Left cardiac atrium (tissue), 4 donors: ENCODE measurements around the gene QRICH1. TPM values are rescaled to one million over a fixed set of nuclear protein-coding genes. Genes with fewer than 3 reads are reported as not detected.
A peak's percentile ranks its signal among the peaks of the same experiment; 100 is the strongest.

Experiments used
- ATAC-seq, 2 donors: fragments of 200-7000 bp; cut with Tn5 transposase; one replicate each; pipeline ENCODE4 v1.9.1; 2020; ENCODE audit warnings: mild to moderate bottlenecking in 2 of 2, moderate library complexity in 2 of 2
- DNase-seq: peaks from one replicate; pipeline ENCODE4 v3.0.0-alpha.2; 2020
- intact Hi-C, 2 donors: fragments of 100-400 bp; cut with DNase I; formaldehyde crosslinking; loops; one replicate each; pipeline versions ENCODE4 v1.14.1 to v1.15.1; 2022 to 2023
- long read RNA-seq: library from polyadenylated mRNA; unstranded; transcript quantifications from one replicate; pipeline ENCODE4 v2.0.0, GENCODE V29; 2021
- total RNA-seq, 2 donors: library from RNA; stranded (reverse); fragmentation: NEBNext Ultra II Directional; extraction: Animal tissue kit (Norgen Biotek cat#: 25700); gene quantifications; one replicate each; pipeline ENCODE4 v1.2.1, GENCODE V29; 2021
- donor health status: DM: no; HTN: yes; CAD: no.
- donor health status: DM: no; HTN: yes; CAD: no; lungs with severe emphysema.
- donor health status: DM: yes; HTN: yes; CAD: no.
- donor health status: Dilated cardiomyopathy.

QRICH1 gene
- total RNA-seq: 10 to 100 TPM; 50.4 to 59.9 TPM
- long read RNA-seq, transcript QRICH1-202 (10 exons, 3,549 nt): major isoform, 7 of 25 reads
- long read RNA-seq, partial matches to known transcripts: 13 of 25 reads
- long read RNA-seq, other reads (novel, unspliced or antisense): 2 of 25 reads

- intact Hi-C loops: loop anchor here in 1 of 2 donors (1.0 kb wide), 1 partner anchor 39 kb away; the partner anchor contains the start of gene LAMB2
These were observed at the start of gene QRICH1 for GRCh38 chr3:49093853-49094767. Gene QRICH1, minus strand, starts transcription at chr3:49094071. Its CDS starts 17,054 bp downstream, at chr3:49077017.

GRCh38 chr3:49140080-49140479 is 46.2 kb upstream of the QRICH1 start:
- no peak for DNase-seq

More at GRCh38 chr3:49093853-49094767, at the start of gene QRICH1:
- peak; percentile 92 to 93 for ATAC-seq
- peak; percentile 97 for DNase-seq

GRCh38 chr3:49135499-49135898 is 41.6 kb upstream of the QRICH1 start:
- intact Hi-C loops: no loop called here
- no peak for DNase-seq
- ATAC-seq: no peak

More at GRCh38 chr3:49140080-49140479, 46.2 kb upstream of the QRICH1 start:
- ATAC-seq: no peak
- intact Hi-C loops: no loop called here

- intact Hi-C loops: no loop called here
- DNase-seq: no peak
- no peak for ATAC-seq
These were observed 40.8 kb upstream of the QRICH1 start for GRCh38 chr3:49134471-49135265.

GRCh38 chr3:49133226-49133951 is 39.5 kb upstream of the QRICH1 start:
- DNase-seq: peak; percentile 89
- peak; percentile 87 to 89 for ATAC-seq
- intact Hi-C loops: loop anchor here in 1 of 2 donors (1.0 kb wide), 1 partner anchor 39 kb away; the partner anchor contains the start of gene QRICH1

GRCh38 chr3:49132437-49133225 is 38.8 kb upstream of the QRICH1 start, which contains the start of gene LAMB2:
Gene LAMB2, minus strand, starts transcription at chr3:49133050. Its CDS starts 183 bp downstream, at chr3:49132867.
- intact Hi-C loops: loop anchor here in 1 of 2 donors (1.0 kb wide), 1 partner anchor 38 kb away; the partner anchor contains the start of gene QRICH1
- peak; percentile 84 to 88 for ATAC-seq
- peak; percentile 81 for DNase-seq

- DNase-seq (no peak), ATAC-seq (no peak)
- intact Hi-C loops: no loop called here
These were observed 38.2 kb upstream of the QRICH1 start for GRCh38 chr3:49132073-49132436.

GRCh38 chr3:49131576-49131975 is 37.7 kb upstream of the QRICH1 start:
- intact Hi-C loops: no loop called here
- no peak for DNase-seq
- ATAC-seq: no peak

- DNase-seq (no peak), ATAC-seq (no peak)
- intact Hi-C loops: no loop called here
These were observed 37.2 kb upstream of the QRICH1 start for GRCh38 chr3:49131040-49131439.

GRCh38 chr3:49124991-49125670 is 31.3 kb upstream of the QRICH1 start:
- DNase-seq (no peak), ATAC-seq (no peak)
- intact Hi-C loops: no loop called here

- ATAC-seq (no peak), DNase-seq (no peak)
- intact Hi-C loops: no loop called here
These were observed 30.3 kb upstream of the QRICH1 start for GRCh38 chr3:49124203-49124602.

GRCh38 chr3:49123687-49124086 is 29.8 kb upstream of the QRICH1 start:
- ATAC-seq (no peak), DNase-seq (no peak)
- intact Hi-C loops: no loop called here

GRCh38 chr3:49122886-49123545 is 29.1 kb upstream of the QRICH1 start:
- intact Hi-C loops: no loop called here
- DNase-seq: no peak

GRCh38 chr3:49122451-49122850 is 28.6 kb upstream of the QRICH1 start:
- intact Hi-C loops: no loop called here
- no peak for ATAC-seq

More at GRCh38 chr3:49122886-49123545, 29.1 kb upstream of the QRICH1 start:
- no peak for ATAC-seq

GRCh38 chr3:49122022-49122421 is 28.2 kb upstream of the QRICH1 start:
- ATAC-seq (no peak), DNase-seq (no peak)
- intact Hi-C loops: no loop called here

More at GRCh38 chr3:49122451-49122850, 28.6 kb upstream of the QRICH1 start:
- DNase-seq: no peak

GRCh38 chr3:49121132-49121736 is 27.4 kb upstream of the QRICH1 start:
- ATAC-seq: no peak
- no peak for DNase-seq
- intact Hi-C loops: no loop called here
